ENCODE data around the gene METTL24.

DNA sequence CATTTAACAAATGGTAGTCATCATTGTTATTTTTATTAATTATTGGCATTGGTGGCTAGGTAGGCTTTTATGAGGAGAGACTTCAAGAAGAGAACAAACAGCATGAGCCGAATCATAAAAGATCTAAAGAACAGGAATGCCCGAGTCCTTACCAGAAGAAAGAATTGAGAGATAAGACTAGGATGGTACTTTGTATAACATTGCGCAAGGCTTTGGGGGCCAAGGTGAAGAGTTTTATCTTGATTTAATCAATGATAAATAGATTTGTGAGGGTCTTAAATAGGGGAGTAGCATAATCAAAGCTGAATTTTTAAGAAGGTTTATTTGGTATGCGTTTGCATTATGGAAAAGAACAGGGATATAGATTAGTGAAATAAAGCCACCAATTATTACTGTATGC, 162.5 kb downstream of the METTL24 start:
- TF ChIP-seq CTCF (conservative IDR thresholded peaks at IDR 0.05) (no peak), EZH2 (IDR thresholded peaks at IDR 0.05; ENCODE audit: low read depth) (no peak)

Data from PC-9 (cell line).